ENCODE results near the gene LYSET.

DNA sequence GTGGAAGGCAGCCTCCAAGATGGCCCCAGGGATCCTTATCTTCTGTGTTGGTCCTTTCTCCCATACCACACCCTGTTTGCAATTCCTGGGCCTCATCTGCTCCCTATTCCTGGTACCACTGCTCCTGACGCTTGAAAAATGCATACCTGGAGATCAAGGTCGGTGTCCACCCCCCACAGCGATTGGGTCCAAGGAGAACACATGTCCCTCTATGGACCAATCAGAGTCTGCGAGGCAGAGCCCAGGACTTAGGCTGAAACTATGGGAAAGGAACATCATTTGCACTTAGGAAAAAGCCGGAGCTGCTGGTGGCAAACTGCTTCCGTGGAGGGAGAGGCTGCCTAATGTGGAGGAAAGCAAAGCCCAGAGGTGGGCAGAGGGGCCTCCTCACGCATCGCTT, 36.1 kb upstream of the LYSET start:
- TF ChIP-seq, protein P1, sequence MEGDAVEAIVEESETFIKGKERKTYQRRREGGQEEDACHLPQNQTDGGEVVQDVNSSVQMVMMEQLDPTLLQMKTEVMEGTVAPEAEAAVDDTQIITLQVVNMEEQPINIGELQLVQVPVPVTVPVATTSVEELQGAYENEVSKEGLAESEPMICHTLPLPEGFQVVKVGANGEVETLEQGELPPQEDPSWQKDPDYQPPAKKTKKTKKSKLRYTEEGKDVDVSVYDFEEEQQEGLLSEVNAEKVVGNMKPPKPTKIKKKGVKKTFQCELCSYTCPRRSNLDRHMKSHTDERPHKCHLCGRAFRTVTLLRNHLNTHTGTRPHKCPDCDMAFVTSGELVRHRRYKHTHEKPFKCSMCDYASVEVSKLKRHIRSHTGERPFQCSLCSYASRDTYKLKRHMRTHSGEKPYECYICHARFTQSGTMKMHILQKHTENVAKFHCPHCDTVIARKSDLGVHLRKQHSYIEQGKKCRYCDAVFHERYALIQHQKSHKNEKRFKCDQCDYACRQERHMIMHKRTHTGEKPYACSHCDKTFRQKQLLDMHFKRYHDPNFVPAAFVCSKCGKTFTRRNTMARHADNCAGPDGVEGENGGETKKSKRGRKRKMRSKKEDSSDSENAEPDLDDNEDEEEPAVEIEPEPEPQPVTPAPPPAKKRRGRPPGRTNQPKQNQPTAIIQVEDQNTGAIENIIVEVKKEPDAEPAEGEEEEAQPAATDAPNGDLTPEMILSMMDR (IDR thresholded peaks at IDR 0.05; ENCODE audit: insufficient read depth, low read length): no peak
- no peak for TF ChIP-seq POLR2AphosphoS5 (IDR thresholded peaks at IDR 0.05; ENCODE audit: low read depth)
- TF ChIP-seq GABPA (IDR thresholded peaks at IDR 0.05; ENCODE audit: low read depth): no peak
- no peak for TF ChIP-seq SPI1 (IDR thresholded peaks at IDR 0.05; ENCODE audit: borderline replicate concordance, low read depth)
- TF ChIP-seq, protein P2, sequence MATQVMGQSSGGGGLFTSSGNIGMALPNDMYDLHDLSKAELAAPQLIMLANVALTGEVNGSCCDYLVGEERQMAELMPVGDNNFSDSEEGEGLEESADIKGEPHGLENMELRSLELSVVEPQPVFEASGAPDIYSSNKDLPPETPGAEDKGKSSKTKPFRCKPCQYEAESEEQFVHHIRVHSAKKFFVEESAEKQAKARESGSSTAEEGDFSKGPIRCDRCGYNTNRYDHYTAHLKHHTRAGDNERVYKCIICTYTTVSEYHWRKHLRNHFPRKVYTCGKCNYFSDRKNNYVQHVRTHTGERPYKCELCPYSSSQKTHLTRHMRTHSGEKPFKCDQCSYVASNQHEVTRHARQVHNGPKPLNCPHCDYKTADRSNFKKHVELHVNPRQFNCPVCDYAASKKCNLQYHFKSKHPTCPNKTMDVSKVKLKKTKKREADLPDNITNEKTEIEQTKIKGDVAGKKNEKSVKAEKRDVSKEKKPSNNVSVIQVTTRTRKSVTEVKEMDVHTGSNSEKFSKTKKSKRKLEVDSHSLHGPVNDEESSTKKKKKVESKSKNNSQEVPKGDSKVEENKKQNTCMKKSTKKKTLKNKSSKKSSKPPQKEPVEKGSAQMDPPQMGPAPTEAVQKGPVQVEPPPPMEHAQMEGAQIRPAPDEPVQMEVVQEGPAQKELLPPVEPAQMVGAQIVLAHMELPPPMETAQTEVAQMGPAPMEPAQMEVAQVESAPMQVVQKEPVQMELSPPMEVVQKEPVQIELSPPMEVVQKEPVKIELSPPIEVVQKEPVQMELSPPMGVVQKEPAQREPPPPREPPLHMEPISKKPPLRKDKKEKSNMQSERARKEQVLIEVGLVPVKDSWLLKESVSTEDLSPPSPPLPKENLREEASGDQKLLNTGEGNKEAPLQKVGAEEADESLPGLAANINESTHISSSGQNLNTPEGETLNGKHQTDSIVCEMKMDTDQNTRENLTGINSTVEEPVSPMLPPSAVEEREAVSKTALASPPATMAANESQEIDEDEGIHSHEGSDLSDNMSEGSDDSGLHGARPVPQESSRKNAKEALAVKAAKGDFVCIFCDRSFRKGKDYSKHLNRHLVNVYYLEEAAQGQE (IDR thresholded peaks at IDR 0.05; ENCODE audit: insufficient replicate concordance, low read depth): no peak
